CD4-positive, alpha-beta T cell treated with Interferon gamma for 1 hour (primary cell): ENCODE data around the gene SUGCT.

Experiments used
- DNase-seq: peaks from one replicate; pipeline ENCODE4 v3.0.0-alpha.2; 2020

Gene SUGCT

GRCh38 chr7:40700653-40701421 lies 566.0 kb downstream of the SUGCT start:
- DNase-seq = no peak

- DNase-seq = no peak
Observed at GRCh38 chr7:40701836-40702551, 567.2 kb downstream of the SUGCT start.

- DNase-seq = no peak
Observed at GRCh38 chr7:40704172-40704571, 569.4 kb downstream of the SUGCT start.

DNA sequence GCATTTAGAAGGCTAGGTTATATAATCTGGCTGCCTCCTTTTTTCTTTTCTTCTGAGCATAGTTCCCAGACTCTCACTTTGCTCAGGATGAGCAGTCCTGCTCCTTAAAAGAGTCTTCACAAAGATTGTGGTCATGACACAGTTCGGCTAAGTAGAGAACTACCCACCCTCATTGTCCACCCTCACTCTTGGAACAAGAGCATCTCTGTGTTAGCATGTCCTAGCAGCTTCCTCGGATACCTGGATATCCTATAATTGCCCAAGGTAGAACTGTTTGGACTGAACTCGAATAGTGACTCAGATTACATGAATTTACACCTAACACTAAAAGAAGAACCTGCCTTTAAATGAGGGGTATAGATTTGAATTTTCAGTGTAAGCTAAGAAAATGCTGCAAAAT lies 572.0 kb downstream of the SUGCT start:
- DNase-seq = no peak

GRCh38 chr7:40709062-40709964 lies 574.5 kb downstream of the SUGCT start:
- DNase-seq = no peak

- DNase-seq = no peak
Observed at GRCh38 chr7:40711706-40712105, 576.9 kb downstream of the SUGCT start.

DNA sequence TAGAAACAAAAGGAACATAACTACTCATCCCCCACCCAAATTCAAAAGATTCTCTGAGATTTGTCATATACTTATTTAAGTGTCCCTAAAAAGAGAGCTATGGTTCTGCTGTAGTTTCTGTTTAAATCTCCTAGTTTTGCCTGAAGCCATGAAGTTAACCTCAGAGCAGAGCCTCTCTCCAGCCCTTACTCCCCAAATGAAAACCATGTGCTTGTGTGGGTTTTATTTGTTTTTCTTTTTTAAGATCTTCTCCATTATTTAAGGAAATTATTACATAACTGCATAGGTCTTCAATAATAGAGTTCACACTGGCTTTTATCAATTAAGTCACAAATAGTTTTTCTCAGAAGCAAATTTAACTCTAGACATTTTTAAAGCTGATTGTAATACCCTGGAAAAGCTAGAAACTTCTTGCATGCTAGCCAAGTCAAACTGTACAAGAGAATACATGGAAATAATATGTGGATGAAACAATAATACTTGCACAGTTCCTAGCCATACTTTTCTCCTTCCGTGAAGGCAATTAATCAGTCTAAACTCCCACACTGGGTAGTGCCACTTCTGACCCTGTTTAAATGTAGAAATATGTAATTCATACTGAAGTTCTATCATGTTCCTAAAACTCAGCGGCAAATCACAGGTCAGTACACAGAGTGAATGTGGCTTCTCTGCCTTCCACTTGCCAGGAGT lies 579.7 kb downstream of the SUGCT start:
- DNase-seq = no peak

GRCh38 chr7:40715053-40715430 lies 580.2 kb downstream of the SUGCT start:
- no peak for DNase-seq

DNA sequence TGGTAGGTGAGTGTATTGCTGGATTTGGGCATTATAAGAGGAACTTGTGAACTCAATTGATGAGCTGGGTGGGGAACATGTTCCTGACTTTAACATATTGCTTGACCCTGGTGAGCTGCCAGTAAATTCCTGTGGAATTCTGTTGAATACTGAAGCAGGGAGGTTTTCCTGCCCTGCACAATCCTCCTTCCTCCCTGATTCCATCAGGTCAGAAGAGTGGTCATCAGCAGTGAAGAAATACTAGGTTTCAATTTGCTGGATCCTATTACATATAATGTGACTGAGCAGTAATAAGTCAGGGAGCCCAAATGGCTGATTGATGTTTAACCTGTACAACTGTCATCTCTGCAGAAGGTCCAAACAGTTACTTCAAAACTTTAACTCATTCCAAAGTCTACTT lies 581.2 kb downstream of the SUGCT start:
- DNase-seq = no peak

GRCh38 chr7:40717242-40717641 lies 582.4 kb downstream of the SUGCT start:
- no peak for DNase-seq

GRCh38 chr7:40720416-40720815 lies 585.6 kb downstream of the SUGCT start:
- no peak for DNase-seq

DNA sequence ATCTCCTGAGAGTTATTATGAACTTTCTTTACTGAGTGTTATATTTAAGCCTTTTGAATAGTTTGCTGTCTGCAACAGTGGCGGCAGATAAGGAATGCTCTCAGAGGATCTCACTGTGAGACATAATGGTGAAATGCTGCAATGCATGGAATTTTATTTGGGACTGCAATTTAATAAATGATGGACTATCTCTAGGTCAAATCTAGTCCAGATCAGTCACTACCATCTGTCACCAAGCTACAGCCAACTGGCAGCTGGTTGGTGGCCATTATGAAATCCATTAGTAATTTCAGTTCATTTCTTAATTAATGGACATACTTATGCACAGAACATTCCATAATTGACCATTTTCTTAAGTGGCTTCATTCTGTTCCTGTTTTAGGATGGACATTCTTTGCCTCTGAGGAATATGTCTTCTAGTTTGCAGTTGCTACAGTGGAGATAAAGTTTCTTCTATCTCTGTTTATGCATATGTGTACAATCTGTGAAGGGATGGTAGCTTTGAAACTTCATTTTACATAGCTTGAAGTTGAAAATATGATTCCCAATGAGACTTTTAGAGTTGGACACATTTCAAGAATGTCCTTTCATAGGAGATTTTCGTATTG lies 586.6 kb downstream of the SUGCT start:
- no peak for DNase-seq

- DNase-seq = no peak
Observed at GRCh38 chr7:40722242-40722641, 587.4 kb downstream of the SUGCT start.

DNA sequence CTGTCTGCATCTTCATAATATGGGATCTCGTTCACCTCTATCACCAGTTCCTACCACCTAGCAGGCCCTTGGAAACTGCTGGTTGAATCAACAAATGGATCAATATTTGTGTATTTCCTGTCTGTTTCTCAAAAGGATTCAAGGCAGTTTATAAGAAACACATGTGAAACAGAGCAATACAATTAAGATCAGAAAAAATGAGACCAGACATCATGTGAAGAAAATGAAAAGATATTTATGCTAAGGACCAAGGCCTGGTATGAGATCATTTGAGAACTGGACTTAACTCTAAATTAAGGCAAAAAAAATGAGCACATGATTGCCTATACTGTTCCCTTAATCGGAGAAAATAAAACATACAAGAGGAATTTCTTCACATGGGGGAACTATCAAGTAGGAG lies 589.0 kb downstream of the SUGCT start:
- no peak for DNase-seq

DNA sequence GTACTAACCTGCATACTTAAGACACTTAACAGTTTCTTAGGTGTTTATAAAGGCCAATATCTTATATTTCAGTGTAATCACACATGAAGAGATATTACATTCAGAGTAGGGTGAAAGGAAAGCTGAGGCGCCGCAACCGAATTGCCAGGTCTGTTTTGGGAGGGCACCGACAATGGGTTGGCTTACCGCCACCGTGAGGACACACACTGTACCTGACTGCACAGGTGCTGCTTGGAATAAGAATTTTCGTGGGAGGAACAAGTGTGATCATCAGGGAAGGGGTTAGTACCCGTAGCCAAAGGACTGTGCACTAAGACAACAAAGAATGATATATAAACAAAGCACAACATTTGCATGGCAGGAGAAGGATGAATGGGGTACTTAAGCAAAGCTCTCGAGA lies 591.8 kb downstream of the SUGCT start:
- no peak for DNase-seq

- DNase-seq = no peak
Observed at GRCh38 chr7:40733114-40733513, 598.3 kb downstream of the SUGCT start.

DNA sequence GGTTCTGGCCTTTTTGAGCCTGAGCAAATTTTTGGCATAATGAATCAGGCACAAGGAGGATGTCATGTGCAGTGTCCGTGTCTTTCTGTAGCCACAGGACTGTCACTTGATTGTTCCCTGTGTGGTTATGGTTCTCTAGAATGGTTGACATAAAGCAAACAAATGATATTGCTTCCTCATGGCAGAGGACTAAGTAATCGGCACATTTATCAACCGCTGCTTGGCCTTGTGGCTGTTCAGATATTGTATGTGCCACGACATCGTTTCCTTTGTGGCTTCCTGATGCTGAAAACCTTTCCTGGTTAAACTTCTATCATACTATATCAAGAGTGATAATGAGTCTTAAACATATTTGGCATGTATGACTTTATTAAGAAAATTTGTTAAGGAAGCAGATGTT lies 598.8 kb downstream of the SUGCT start:
- DNase-seq = no peak

DNA sequence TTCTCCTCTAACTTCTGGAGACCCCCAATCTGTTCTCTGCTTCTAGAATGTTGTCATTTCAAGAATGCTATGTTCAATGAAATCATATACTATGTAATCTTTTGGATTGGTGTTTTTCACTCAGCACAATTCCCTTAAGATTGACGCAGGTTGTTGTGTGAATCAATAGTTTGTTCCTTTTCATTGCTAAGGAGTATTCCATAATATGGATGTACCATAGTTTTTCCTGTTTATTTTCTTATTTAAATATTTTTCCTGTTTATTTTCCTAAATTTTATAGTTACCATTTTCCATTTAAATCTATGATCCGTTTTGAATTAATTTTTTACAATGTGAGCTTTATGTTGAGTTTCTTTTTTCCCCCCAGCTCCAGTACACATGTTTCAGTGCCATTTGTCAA lies 604.5 kb downstream of the SUGCT start:
- DNase-seq = no peak

DNA sequence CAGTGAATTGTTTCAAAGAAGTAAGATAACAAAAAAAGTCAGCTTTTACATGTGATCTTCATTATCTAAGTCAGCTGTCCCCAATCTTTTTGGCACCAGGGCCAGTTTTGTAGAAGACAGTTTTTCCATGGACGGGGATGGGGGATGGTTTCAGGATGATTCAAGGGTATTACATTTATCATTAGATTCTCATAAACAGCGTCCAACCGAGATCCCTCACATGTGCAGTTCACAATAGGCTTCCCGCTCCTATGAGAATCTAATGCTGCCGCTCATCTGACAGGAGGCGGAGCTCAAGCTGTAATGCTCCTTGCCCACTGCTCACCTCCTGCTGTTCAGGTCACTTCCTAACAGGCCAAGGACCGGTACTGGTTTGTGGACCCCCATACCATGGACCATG lies 607.5 kb downstream of the SUGCT start:
- DNase-seq = no peak

DNA sequence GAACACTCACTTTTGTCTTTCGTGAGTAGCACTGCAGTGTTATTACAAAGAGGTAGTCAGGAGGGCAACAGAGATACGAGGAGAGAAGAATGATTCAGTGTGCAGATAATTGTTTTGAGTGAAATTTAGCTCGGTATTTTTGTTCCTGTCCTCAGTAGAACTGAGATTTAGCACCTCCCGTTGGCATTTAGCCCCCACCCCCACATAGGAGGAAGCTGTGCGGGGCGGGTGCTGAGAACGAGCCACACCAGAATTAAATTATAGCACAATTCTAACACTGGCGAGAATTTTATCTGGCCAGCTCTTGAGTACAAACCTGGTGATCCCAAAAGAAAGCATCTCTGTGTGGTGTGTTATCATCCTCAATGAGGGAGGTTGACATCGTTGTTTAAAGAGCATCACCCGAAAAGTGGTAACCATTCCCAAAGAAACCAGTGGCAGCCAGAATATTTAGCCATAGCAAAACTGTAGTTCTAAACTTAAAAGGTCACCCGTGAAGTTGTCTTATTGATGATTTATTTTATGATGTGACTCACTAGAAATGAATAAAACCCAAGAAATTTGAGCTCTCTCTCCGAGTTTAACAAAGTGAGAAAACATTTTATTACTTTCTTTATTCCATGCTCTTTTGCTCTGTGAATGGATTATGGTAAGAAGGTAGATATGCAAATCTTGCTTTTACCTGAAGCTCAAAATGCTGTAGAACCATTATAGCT lies 612.2 kb downstream of the SUGCT start:
- no peak for DNase-seq

DNA sequence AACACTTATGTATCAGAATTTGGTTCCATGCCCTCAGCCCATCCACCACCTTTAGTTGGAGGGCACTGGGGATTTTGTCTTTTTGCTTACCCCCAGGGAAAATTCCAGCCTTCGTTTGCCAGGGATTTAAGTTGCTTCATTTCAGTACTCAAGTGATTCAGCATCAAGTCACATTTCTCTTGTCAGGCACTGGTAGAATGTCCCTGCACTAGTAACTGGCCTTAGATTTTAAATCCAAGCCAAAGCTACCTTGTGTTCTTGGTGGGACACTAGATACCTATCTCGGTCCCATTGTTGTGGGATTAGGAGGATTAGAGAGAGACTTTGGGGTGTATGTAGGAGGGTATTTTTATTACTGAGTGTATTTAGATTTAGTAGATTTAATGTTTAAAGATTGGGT lies 613.1 kb downstream of the SUGCT start:
- DNase-seq = no peak

DNA sequence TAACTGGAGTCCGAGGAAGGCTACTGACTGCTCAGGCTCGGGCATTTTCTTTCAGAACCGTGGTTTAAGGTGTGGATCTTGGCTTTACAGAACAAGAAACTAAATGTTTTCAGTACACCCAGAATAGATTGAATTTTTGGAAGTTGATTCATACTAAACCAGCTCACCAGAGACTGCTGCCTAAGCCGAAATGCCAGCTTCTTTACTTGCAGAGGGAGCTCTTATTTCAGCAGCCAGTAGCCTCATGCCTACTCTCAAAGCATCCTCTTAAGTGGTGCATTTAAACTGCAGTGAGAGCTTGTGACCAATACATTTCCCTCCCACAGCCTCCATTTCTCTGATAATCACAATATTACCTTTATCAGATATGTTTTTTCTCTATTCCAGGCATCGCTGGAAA lies 615.1 kb downstream of the SUGCT start:
- no peak for DNase-seq
